Fibroblast of mammary gland (primary cell): ENCODE results near the gene SPTB.

Experiments
- DNase-seq: peaks from one replicate; pipeline ENCODE4 v3.0.0-alpha.2; 2010; ENCODE audit warnings: low read depth
- H3K4me3 ChIP-seq: 2 replicates; pipeline ENCODE4 v1.5.1; 2011; ENCODE audit warnings: low read depth, mild to moderate bottlenecking, low read length, moderate library complexity; ENCODE audit not compliant: control insufficient read depth
- CTCF ChIP-seq: conservative IDR thresholded peaks from 2 replicates; pipeline ENCODE4 v1.5.1; 2011; ENCODE audit warnings: low read depth, low read length, inconsistent platforms; ENCODE audit not compliant: control insufficient read depth, insufficient read depth

SPTB gene

GRCh38 chr14:64879635-64880220 lies at the start of gene SPTB:
Gene SPTB (minus strand): TSS chr14:64879907. CDS start chr14:64823094, 56,813 bp downstream.
- DNase-seq: no peak
- H3K4me3 ChIP-seq: no peak within 1 kb of the TSS
- no peak for TF ChIP-seq CTCF

GRCh38 chr14:64929014-64929359 lies 49.3 kb upstream of the SPTB start:
- no peak for DNase-seq
- no peak overlapping the region for H3K4me3 ChIP-seq
- TF ChIP-seq CTCF: no peak

GRCh38 chr14:64928239-64929013 lies 48.7 kb upstream of the SPTB start:
- DNase-seq: no peak
- no peak overlapping the region for H3K4me3 ChIP-seq
- no peak for TF ChIP-seq CTCF

GRCh38 chr14:64927031-64927430 lies 47.3 kb upstream of the SPTB start:
- TF ChIP-seq CTCF: no peak
- no peak overlapping the region for H3K4me3 ChIP-seq
- DNase-seq: no peak

- no peak for DNase-seq
- no peak for TF ChIP-seq CTCF
- no peak overlapping the region for H3K4me3 ChIP-seq
These were observed 46.8 kb upstream of the SPTB start for GRCh38 chr14:64926398-64926995.

GRCh38 chr14:64923015-64923414 lies 43.3 kb upstream of the SPTB start:
- H3K4me3 ChIP-seq: no peak overlapping the region
- DNase-seq: no peak
- no peak for TF ChIP-seq CTCF

- no peak for DNase-seq
- H3K4me3 ChIP-seq: no peak overlapping the region
- TF ChIP-seq CTCF: no peak
These were observed 40.8 kb upstream of the SPTB start for GRCh38 chr14:64920465-64920864.
